BLaER1 treated with 17β-estradiol and CSF1 and Interleukin-3, amounts not matched to agents 10 nM and 100 nM (cell line): ENCODE results near the gene TMEM52.
A peak's percentile ranks its signal among the peaks of the same experiment; 100 is the strongest.
"Not testable (repeated sequence)": the region's sequence is repeated elsewhere in the genome, so short reads cannot be mapped to it uniquely, and the experiment has no call there.

Source experiments
- H3K27ac ChIP-seq, 11 experiments: shearing (Covaris generic); formaldehyde crosslinking; 2 replicates each; pipeline ENCODE4 v1.8.1; 2022
- H3K27me3 ChIP-seq, 11 experiments: shearing (Covaris generic); formaldehyde crosslinking; 2 replicates each; pipeline ENCODE4 v1.8.1; 2022
- H3K36me3 ChIP-seq, 11 experiments: shearing (Covaris generic); formaldehyde crosslinking; 2 replicates each; pipeline ENCODE4 v1.8.1; 2022
- H3K4me1 ChIP-seq, 10 experiments: shearing (Covaris generic); formaldehyde crosslinking; 2 replicates each; pipeline ENCODE4 v1.8.1; 2022
- H3K4me2 ChIP-seq, 11 experiments: shearing (Covaris generic); formaldehyde crosslinking; 2 replicates each; pipeline ENCODE4 v1.8.1; 2022
- H3K4me3 ChIP-seq, 10 experiments: shearing (Covaris generic); formaldehyde crosslinking; 2 replicates each; pipeline ENCODE4 v1.8.1; 2022
- H3K9ac ChIP-seq, 11 experiments: shearing (Covaris generic); formaldehyde crosslinking; 2 replicates each; pipeline ENCODE4 v1.8.1; 2022
- H3K9me3 ChIP-seq, 11 experiments: shearing (Covaris generic); formaldehyde crosslinking; replicated peaks in 1 of 11; 2 replicates each; pipeline ENCODE4 v1.8.1; 2022
- H4K20me1 ChIP-seq, 11 experiments: shearing (Covaris generic); formaldehyde crosslinking; 2 replicates each; pipeline ENCODE4 v1.8.1; 2022
- Cebpa-rat ChIP-seq, 11 experiments: shearing (Covaris generic); IDR thresholded peaks; 2 replicates each; pipeline ENCODE4 v1.8.1; 2022

The TMEM52 gene

DNA sequence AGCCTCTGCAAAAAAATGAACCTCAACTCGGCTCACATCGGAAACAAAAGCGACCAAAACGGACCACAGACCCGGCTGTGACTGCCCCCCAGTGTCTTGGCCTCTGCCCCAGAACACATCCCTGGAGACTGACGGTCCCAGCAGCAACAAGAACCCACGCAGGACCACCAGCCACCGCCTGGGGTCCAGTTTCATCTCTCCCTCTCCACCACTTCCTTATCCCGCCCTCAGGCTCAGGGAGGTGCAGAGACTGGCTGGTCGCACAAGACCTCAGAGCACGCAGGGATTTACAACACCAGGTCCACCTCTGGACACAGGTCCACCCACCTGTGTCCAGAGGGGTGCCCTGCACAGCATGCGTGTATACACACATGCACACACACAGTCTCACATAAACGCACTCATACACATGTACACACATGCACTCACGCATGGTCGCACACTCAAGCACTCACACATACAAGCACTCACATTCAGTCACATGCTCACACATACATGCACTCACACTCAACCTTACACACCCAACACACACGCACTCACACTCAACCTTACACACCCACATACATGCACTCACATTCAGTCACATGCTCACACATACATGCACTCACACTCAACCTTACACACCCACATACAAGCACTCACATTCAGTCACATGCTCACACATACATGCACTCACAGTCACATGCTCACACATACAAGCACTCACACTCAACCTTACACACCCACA is 18.6 kb upstream of the TMEM52 start:
- TF ChIP-seq Cebpa-rat (IDR thresholded peaks at IDR 0.05) = no peak
- H3K27me3 ChIP-seq = peaks cover 0 to 37% (median 7%) of the 10 kb centered on the region in 11 experiments; a peak in 10 of 22 replicates
- H3K36me3 ChIP-seq = no peaks in the 10 kb centered on the region
- peak overlapping the region in 9 of 11 experiments; percentile 11 to 76 (median 61); a peak in 17 of 22 replicates for H3K4me2 ChIP-seq
- H4K20me1 ChIP-seq = no peaks in the 10 kb centered on the region; a peak in 1 of 22 replicates
- 0 out of 22 replicates have a peak overlapping the region, but pooled peaks of 1 of the 11 experiments have one; percentile 2 for H3K9ac ChIP-seq
- H3K27ac ChIP-seq = no peak overlapping the region
- peaks cover 0 to 26% (median 18%) of the 10 kb centered on the region in 11 experiments; a peak in 16 of 22 replicates for H3K9me3 ChIP-seq
- H3K4me3 ChIP-seq = no peak overlapping the region
- peaks cover 12 to 57% (median 46%) of the 10 kb centered on the region in 10 experiments for H3K4me1 ChIP-seq

DNA sequence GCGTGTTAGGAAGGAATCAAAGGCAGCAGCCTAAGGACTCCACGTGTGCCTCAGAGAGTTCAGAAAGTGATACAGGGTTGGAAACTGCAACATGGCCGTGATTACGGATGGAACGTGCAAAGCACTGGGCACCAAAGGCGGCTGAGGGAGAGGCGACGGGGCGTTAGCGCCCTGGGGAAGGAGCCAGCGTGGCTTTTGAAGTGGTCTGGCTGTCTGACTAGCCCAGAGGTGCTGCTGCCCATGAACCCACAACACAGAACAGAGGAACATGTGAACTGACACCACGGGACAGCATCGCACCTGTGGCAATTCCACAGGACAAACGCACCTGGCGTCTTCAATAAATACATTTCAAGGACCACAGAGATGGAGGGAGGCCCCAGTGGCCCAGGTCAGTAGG is 18.0 kb upstream of the TMEM52 start:
- no peak for TF ChIP-seq Cebpa-rat (IDR thresholded peaks at IDR 0.05)
- H4K20me1 ChIP-seq = no peaks in the 10 kb centered on the region; a peak in 1 of 22 replicates
- peaks cover 5 to 51% (median 39%) of the 10 kb centered on the region in 10 experiments for H3K4me1 ChIP-seq
- H3K27me3 ChIP-seq = peaks cover 0 to 30% (median 7%) of the 10 kb centered on the region in 11 experiments; a peak in 10 of 22 replicates
- H3K4me2 ChIP-seq = peak overlapping the region in 9 of 11 experiments; percentile 11 to 76 (median 61); a peak in 17 of 22 replicates
- peaks cover 0 to 27% (median 18%) of the 10 kb centered on the region in 11 experiments; a peak in 16 of 22 replicates for H3K9me3 ChIP-seq
- H3K9ac ChIP-seq = 0 out of 22 replicates have a peak overlapping the region, but pooled peaks of 1 of the 11 experiments have one; percentile 2
- no peaks in the 10 kb centered on the region for H3K36me3 ChIP-seq
- no peak overlapping the region for H3K4me3 ChIP-seq
- no peak overlapping the region for H3K27ac ChIP-seq

GRCh38 chr1:1934848-1935247 is 15.8 kb upstream of the TMEM52 start:
- Histone ChIP-seq H3K27me3 (peaks cover 0 to 17% (median 7%) of the 10 kb centered on the region in 11 experiments; a peak in 10 of 22 replicates), H3K9me3 (peaks cover 0 to 27% (median 18%) of the 10 kb centered on the region in 11 experiments; a peak in 16 of 22 replicates), H3K4me1 (peaks cover 0 to 36% (median 23%) of the 10 kb centered on the region in 10 experiments; a peak in 15 of 20 replicates)
- H3K27ac ChIP-seq, H3K4me3 ChIP-seq, H3K9ac ChIP-seq, H3K4me2 ChIP-seq, H3K36me3 ChIP-seq, H4K20me1 ChIP-seq: not testable (repeated sequence)

DNA sequence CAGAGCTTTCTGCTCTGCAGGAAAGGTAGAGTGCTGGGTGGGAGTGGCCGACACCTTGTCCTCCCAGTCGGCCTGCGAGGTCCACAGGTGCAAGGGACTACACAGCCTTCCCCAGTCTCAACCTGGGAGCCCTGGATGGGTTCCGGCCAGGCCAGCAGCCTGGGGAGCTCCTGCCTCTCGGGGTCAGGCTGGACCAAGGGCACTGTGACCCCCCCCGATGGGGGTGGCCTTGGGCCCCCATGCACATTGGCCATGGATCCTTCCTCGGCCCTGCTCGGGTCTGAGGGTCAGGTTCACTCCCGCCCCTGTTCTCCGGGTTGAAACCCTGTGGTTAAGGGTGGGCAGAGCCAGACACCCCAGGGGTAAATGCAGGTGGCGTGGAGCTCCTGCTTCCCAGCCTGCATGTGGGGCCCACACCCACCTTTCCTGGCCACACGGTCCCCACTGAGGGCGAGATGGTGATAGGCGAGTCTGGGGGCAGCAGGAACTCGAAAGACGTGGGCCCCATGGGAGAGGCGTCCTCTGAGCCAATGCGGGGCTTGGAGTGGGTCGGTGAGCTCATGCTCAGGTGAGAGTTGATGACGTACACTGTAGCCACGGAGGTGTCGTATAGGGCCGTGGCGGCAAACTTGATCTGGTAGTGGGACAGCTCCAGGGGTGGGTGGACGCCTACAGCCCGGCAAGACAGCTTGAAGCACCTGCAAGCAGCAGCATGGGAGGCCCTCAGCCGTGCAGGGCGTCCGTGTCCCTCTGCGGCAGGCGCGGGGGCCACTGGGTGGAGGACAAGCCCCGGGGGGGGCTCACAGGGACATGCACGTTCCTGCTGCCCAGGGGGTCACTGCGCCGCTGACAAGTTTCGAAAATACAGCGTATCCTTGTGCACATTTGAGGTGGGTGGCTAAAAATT is 10.8 kb upstream of the TMEM52 start:
- Histone ChIP-seq H3K4me2 (peak overlapping the region in 8 of 11 experiments; percentile 5 to 56 (median 47); a peak in 13 of 22 replicates), H3K27me3 (peaks cover 0 to 35% (median 6%) of the 10 kb centered on the region in 11 experiments; a peak in 12 of 22 replicates)
- TF ChIP-seq Cebpa-rat (IDR thresholded peaks at IDR 0.05) = no peak

GRCh38 chr1:1929102-1929638 is 10.1 kb upstream of the TMEM52 start:
- Histone ChIP-seq H4K20me1 (peaks cover 0 to 22% (median 0%) of the 10 kb centered on the region in 11 experiments; a peak in 4 of 22 replicates), H3K9ac (no peak overlapping the region), H3K27ac (no peak overlapping the region), H3K9me3 (peaks cover 0 to 14% (median 6%) of the 10 kb centered on the region in 11 experiments; a peak in 16 of 22 replicates), H3K4me3 (no peak overlapping the region), H3K4me1 (peaks cover 8 to 63% (median 56%) of the 10 kb centered on the region in 10 experiments), H3K27me3 (peaks cover 0 to 39% (median 6%) of the 10 kb centered on the region in 11 experiments; a peak in 12 of 22 replicates), H3K36me3 (no peaks in the 10 kb centered on the region), H3K4me2 (peak overlapping the region in 8 of 11 experiments; percentile 64 to 94 (median 84); a peak in 16 of 22 replicates)
- TF ChIP-seq Cebpa-rat (IDR thresholded peaks at IDR 0.05) = no peak

More for the DNA sequence above, 10.8 kb upstream of the TMEM52 start:
- no peak overlapping the region for H3K9ac ChIP-seq
- H3K4me3 ChIP-seq = no peak overlapping the region
- H3K36me3 ChIP-seq = no peaks in the 10 kb centered on the region
- H3K4me1 ChIP-seq = peaks cover 8 to 56% (median 49%) of the 10 kb centered on the region in 10 experiments
- H3K9me3 ChIP-seq = peaks cover 0 to 22% (median 14%) of the 10 kb centered on the region in 11 experiments; a peak in 16 of 22 replicates
- H4K20me1 ChIP-seq = peaks cover 0 to 16% (median 0%) of the 10 kb centered on the region in 11 experiments; a peak in 4 of 22 replicates
- H3K27ac ChIP-seq = no peak overlapping the region

GRCh38 chr1:1928231-1929101 is 9.4 kb upstream of the TMEM52 start:
- Histone ChIP-seq H3K27ac (0 out of 22 replicates have a peak overlapping the region, but pooled peaks of 1 of the 11 experiments have one; percentile 12), H4K20me1 (peaks cover 0 to 22% (median 0%) of the 10 kb centered on the region in 11 experiments; a peak in 4 of 22 replicates), H3K9me3 (peaks cover 0 to 7% (median 0%) of the 10 kb centered on the region in 11 experiments; a peak in 4 of 22 replicates), H3K27me3 (peaks cover 0 to 39% (median 6%) of the 10 kb centered on the region in 11 experiments; a peak in 12 of 22 replicates), H3K4me1 (peaks cover 8 to 67% (median 60%) of the 10 kb centered on the region in 10 experiments), H3K4me2 (peak overlapping the region; percentile 14 to 94 (median 70); a peak in 20 of 22 replicates), H3K36me3 (no peaks in the 10 kb centered on the region), H3K9ac (no peak overlapping the region), H3K4me3 (no peak overlapping the region)
- no peak for TF ChIP-seq Cebpa-rat (IDR thresholded peaks at IDR 0.05)

DNA sequence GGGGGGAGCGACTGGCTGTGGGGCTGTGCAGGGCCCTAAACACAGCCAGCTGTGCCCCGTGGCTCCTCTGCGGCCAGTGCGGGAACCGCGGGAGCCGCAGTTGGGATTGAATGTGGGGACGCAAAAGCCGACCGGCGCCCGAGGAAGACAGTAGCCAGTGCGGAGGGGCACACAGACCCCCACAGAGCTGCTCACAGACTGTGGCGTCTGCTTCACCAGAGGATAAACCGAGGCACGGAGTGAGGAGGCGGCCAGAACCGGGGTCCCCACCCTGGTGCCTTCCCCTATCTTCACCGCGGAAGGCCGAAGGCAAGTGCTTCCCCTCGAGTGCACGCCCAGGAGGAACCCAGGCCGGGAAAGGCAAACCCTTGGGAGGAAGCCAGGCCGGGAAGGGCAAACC is 8.7 kb upstream of the TMEM52 start:
- Histone ChIP-seq H4K20me1 (peaks cover 0 to 29% (median 0%) of the 10 kb centered on the region in 11 experiments; a peak in 6 of 22 replicates), H3K4me1 (peaks cover 8 to 74% (median 67%) of the 10 kb centered on the region in 10 experiments), H3K9me3 (peaks cover 0 to under 1% (median 0%) of the 10 kb centered on the region in 11 experiments; a peak in 2 of 22 replicates), H3K4me3 (no peak overlapping the region), H3K27ac (peak overlapping the region in 2 of 11 experiments; percentile 15 to 48; a peak in 2 of 22 replicates), H3K4me2 (peak overlapping the region in 10 of 11 experiments; percentile 26 to 94 (median 76); a peak in 19 of 22 replicates), H3K9ac (peak overlapping the region in 1 of 11 experiments; percentile 11; a peak in 2 of 22 replicates), H3K36me3 (no peaks in the 10 kb centered on the region), H3K27me3 (peaks cover 0 to 39% (median 6%) of the 10 kb centered on the region in 11 experiments; a peak in 12 of 22 replicates)
- no peak for TF ChIP-seq Cebpa-rat (IDR thresholded peaks at IDR 0.05)
